ENCODE measurements around the gene EIF2S2.

EIF2S2 gene

GRCh38 chr20:34115232-34115631 lies 3.2 kb upstream of the EIF2S2 start:
- no peak for DNase-seq

- no peak for DNase-seq
These were observed 2.8 kb upstream of the EIF2S2 start for GRCh38 chr20:34114809-34115208.

- peak; percentile 91 for DNase-seq
These were observed 608 bp upstream of the EIF2S2 start for GRCh38 chr20:34112600-34113101.

GRCh38 chr20:34110745-34111641 lies 1.1 kb downstream of the EIF2S2 start:
- peak; percentile 17 for DNase-seq

GRCh38 chr20:34110025-34110744 lies 1.9 kb downstream of the EIF2S2 start:
- no peak for DNase-seq

GRCh38 chr20:34109442-34109841 lies 2.6 kb downstream of the EIF2S2 start:
- no peak for DNase-seq

- no peak for DNase-seq
These were observed 3.3 kb downstream of the EIF2S2 start for GRCh38 chr20:34108616-34109174.

GRCh38 chr20:34105978-34106675 lies 5.9 kb downstream of the EIF2S2 start:
- DNase-seq = no peak

- no peak for DNase-seq
These were observed 8.0 kb downstream of the EIF2S2 start for GRCh38 chr20:34104059-34104458.

GRCh38 chr20:34102342-34102741 lies 9.7 kb downstream of the EIF2S2 start:
- DNase-seq = no peak

GRCh38 chr20:34100576-34100975 lies 11.5 kb downstream of the EIF2S2 start:
- no peak for DNase-seq

GRCh38 chr20:34099675-34100074 lies 12.4 kb downstream of the EIF2S2 start:
- no peak for DNase-seq

- DNase-seq = no peak
These were observed 13.5 kb downstream of the EIF2S2 start for GRCh38 chr20:34098570-34098969.

GRCh38 chr20:34096699-34097444 lies 15.2 kb downstream of the EIF2S2 start:
- no peak for DNase-seq

- no peak for DNase-seq
These were observed 16.2 kb downstream of the EIF2S2 start for GRCh38 chr20:34095825-34096224.

- DNase-seq = no peak
These were observed 18.1 kb downstream of the EIF2S2 start for GRCh38 chr20:34093895-34094294.

- no peak for DNase-seq
These were observed 20.3 kb downstream of the EIF2S2 start for GRCh38 chr20:34091637-34092200.

GRCh38 chr20:34090645-34091044 lies 21.4 kb downstream of the EIF2S2 start:
- no peak for DNase-seq

- DNase-seq = peak; percentile 42
These were observed 22.2 kb downstream of the EIF2S2 start for GRCh38 chr20:34089655-34090345.

GRCh38 chr20:34089175-34089479 lies 22.9 kb downstream of the EIF2S2 start:
- DNase-seq = peak; percentile 56
